AG09309 (cell line): ENCODE results near the gene B4GAT1.
A peak's percentile ranks its signal among the peaks of the same experiment; 100 is the strongest.

Experiments used
- DNase-seq: peaks from one replicate; pipeline ENCODE4 v3.0.0-alpha.2; 2010; ENCODE audit warnings: low read depth
- H3K4me3 ChIP-seq: 2 replicates; pipeline ENCODE4 v1.5.1; 2011; ENCODE audit warnings: mild to moderate bottlenecking, low read depth, low read length, moderate library complexity; ENCODE audit not compliant: control insufficient read depth
- CTCF ChIP-seq: IDR thresholded peaks from 2 replicates; pipeline ENCODE4 v1.5.1; 2011; ENCODE audit warnings: mild to moderate bottlenecking, low read depth, low read length, inconsistent platforms; ENCODE audit not compliant: insufficient read depth, control insufficient read depth; ENCODE audit errors: missing control alignments

B4GAT1 gene

GRCh38 chr11:66339162-66339675 is 8.2 kb downstream of the B4GAT1 start:
- H3K4me3 ChIP-seq = no peak overlapping the region
- no peak for TF ChIP-seq CTCF
- DNase-seq = no peak

- H3K4me3 ChIP-seq = no peak overlapping the region
- no peak for TF ChIP-seq CTCF
- no peak for DNase-seq
Observed at GRCh38 chr11:66338276-66339161, 8.9 kb downstream of the B4GAT1 start.

GRCh38 chr11:66337103-66337899 is 10.1 kb downstream of the B4GAT1 start:
- peak; percentile 5 for TF ChIP-seq CTCF
- no peak for DNase-seq
- no peak overlapping the region for H3K4me3 ChIP-seq

- peak within 1 kb of the TSS; percentile 67 for H3K4me3 ChIP-seq
- peak; percentile 31 for TF ChIP-seq CTCF
- peak; percentile 95 for DNase-seq
Observed at GRCh38 chr11:66336234-66337102, 11.0 kb downstream of the B4GAT1 start, which contains the start of gene RIN1. Gene RIN1, minus strand, starts transcription at chr11:66336434. Its CDS starts 32 bp downstream, at chr11:66336402.

- no peak for DNase-seq
- peak; percentile 13 for TF ChIP-seq CTCF
Observed at GRCh38 chr11:66335531-66336233, 11.7 kb downstream of the B4GAT1 start.

More at GRCh38 chr11:66335531-66336233, 11.7 kb downstream of the B4GAT1 start:
- peak overlapping the region; percentile 67 for H3K4me3 ChIP-seq
